Measurements from ENCODE around the gene GRHL3. TPM values are rescaled to one million over a fixed set of nuclear protein-coding genes. Genes with fewer than 3 reads are reported as not detected.

The GRHL3 gene
- total and polyA plus RNA-seq, 4 donors: 0.07 to 0.09 (median 0.09) TPM

GRCh38 chr1:24311234-24311633 lies 7.9 kb upstream of the GRHL3 start:
- Histone ChIP-seq H3K9ac (ENCODE audit: low read depth in 1 of 2, low read length in 2 of 2) (no peak overlapping the region), H3K36me3 (ENCODE audit: control insufficient read depth in 4 of 4, insufficient read depth in 3 of 4, low read depth in 1 of 4, low read length in 3 of 4) (peaks cover 0 to 4% (median 0%) of the 10 kb centered on the region in 4 donors), H3K4me3 (ENCODE audit: low read depth in 1 of 3, low read length in 3 of 3) (no peak overlapping the region), H3K27ac (ENCODE audit: low read depth in 1 of 2, low read length in 2 of 2) (no peak overlapping the region), H3K4me1 (ENCODE audit: control insufficient read depth in 4 of 4, insufficient read depth in 4 of 4, low read length in 3 of 4) (no peaks in the 10 kb centered on the region), H3K9me3 (ENCODE audit: control insufficient read depth in 4 of 4, low read length in 3 of 4) (no peaks in the 10 kb centered on the region), H3K27me3 (ENCODE audit: control insufficient read depth in 4 of 4, insufficient read depth in 4 of 4, low read length in 3 of 4) (no peaks in the 10 kb centered on the region)
- WGBS: 95% methylated on average over 3 of the region's 3 CpGs
- TF ChIP-seq ATF3 (IDR thresholded peaks at IDR 0.05) (no peak), FOXA2 (IDR thresholded peaks at IDR 0.05) (no peak), SP1 (IDR thresholded peaks at IDR 0.05) (no peak), FOXA1 (IDR thresholded peaks at IDR 0.05) (no peak), ZBTB33 (IDR thresholded peaks at IDR 0.05) (no peak), JUND (IDR thresholded peaks at IDR 0.05) (no peak), CTCF (IDR thresholded peaks at IDR 0.05; ENCODE audit: low read depth, low read length, missing input control) (no peak), REST (IDR thresholded peaks at IDR 0.05) (no peak), TAF1 (conservative IDR thresholded peaks at IDR 0.05) (no peak), RAD21 (IDR thresholded peaks at IDR 0.05) (no peak)
- no peak for DNase-seq (ENCODE audit: low spot score)

- no peak overlapping the region for H3K4me3 ChIP-seq (ENCODE audit: low read depth in 1 of 3, low read length in 3 of 3)
- no peak for DNase-seq (ENCODE audit: low spot score)
- no peak overlapping the region for H3K27ac ChIP-seq (ENCODE audit: low read depth in 1 of 2, low read length in 2 of 2)
- 87% methylated on average over 1 of the region's 1 CpG for WGBS
- no peaks in the 10 kb centered on the region for H3K9me3 ChIP-seq (ENCODE audit: control insufficient read depth in 4 of 4, low read length in 3 of 4)
- H3K27me3 ChIP-seq (ENCODE audit: control insufficient read depth in 4 of 4, insufficient read depth in 4 of 4, low read length in 3 of 4): no peaks in the 10 kb centered on the region
- H3K4me1 ChIP-seq (ENCODE audit: control insufficient read depth in 4 of 4, insufficient read depth in 4 of 4, low read length in 3 of 4): no peaks in the 10 kb centered on the region
- TF ChIP-seq RXRA (IDR thresholded peaks at IDR 0.05) (no peak), ZBTB33 (IDR thresholded peaks at IDR 0.05) (no peak), MAX (IDR thresholded peaks at IDR 0.05) (no peak), NR2F2 (IDR thresholded peaks at IDR 0.05) (no peak), GABPA (IDR thresholded peaks at IDR 0.05 in 1 of 2, conservative IDR thresholded peaks at IDR 0.05 in 1 of 2) (no peak), TAF1 (conservative IDR thresholded peaks at IDR 0.05) (no peak), ATF3 (IDR thresholded peaks at IDR 0.05) (no peak), REST (IDR thresholded peaks at IDR 0.05) (no peak), SP1 (IDR thresholded peaks at IDR 0.05) (no peak), YY1 (IDR thresholded peaks at IDR 0.05) (no peak), JUND (IDR thresholded peaks at IDR 0.05) (no peak), HNF4G (IDR thresholded peaks at IDR 0.05) (no peak), EGR1 (IDR thresholded peaks at IDR 0.05; ENCODE audit: low read depth in 2 of 2) (no peak), FOXA1 (IDR thresholded peaks at IDR 0.05) (no peak), FOXA2 (IDR thresholded peaks at IDR 0.05) (no peak), RAD21 (IDR thresholded peaks at IDR 0.05) (no peak), HNF4A (conservative IDR thresholded peaks at IDR 0.05) (no peak)
- peaks cover 0 to 4% (median 0%) of the 10 kb centered on the region in 4 donors for H3K36me3 ChIP-seq (ENCODE audit: control insufficient read depth in 4 of 4, insufficient read depth in 3 of 4, low read depth in 1 of 4, low read length in 3 of 4)
- no peak overlapping the region for H3K9ac ChIP-seq (ENCODE audit: low read depth in 1 of 2, low read length in 2 of 2)
Observed at GRCh38 chr1:24311741-24312140, 7.4 kb upstream of the GRHL3 start.
